ENCODE data around the gene TAS2R10. TPM values are rescaled to one million over a fixed set of nuclear protein-coding genes. Genes with fewer than 3 reads are reported as not detected.

Gene TAS2R10
- polyA plus RNA-seq, 1 donor (not counting 4 experiments of a cell fraction or from before 2014, with no cell fraction given), result 0.22 TPM

- H3K36me3 ChIP-seq (ENCODE audit: control insufficient read depth in 2 of 2, extremely low read depth in 1 of 2, insufficient read depth in 2 of 2, low read length in 2 of 2), result no peaks in the 10 kb centered on the region
- no peak overlapping the region for H3K9ac ChIP-seq (ENCODE audit: control insufficient read depth, extremely low read depth, insufficient read depth, low read length)
- no peaks in the 10 kb centered on the region for H3K79me2 ChIP-seq (ENCODE audit: control insufficient read depth, insufficient read depth, low read length)
- DNase-seq (ENCODE audit: low read depth, low spot score) (no peak), FAIRE-seq (no peak)
- H3K9me1 ChIP-seq (ENCODE audit: control insufficient read depth, extremely low read depth, insufficient read depth, low read length), result no peaks in the 10 kb centered on the region
- TF ChIP-seq EZH2 (IDR thresholded peaks at IDR 0.05; ENCODE audit: low read length) (no peak), CTCF (optimal IDR thresholded peaks at IDR 0.05 in 1 of 3, IDR thresholded peaks at IDR 0.05 in 1 of 3, conservative IDR thresholded peaks at IDR 0.05 in 1 of 3; ENCODE audit: extremely low read depth in 1 of 3, insufficient read depth in 2 of 3, low read length in 3 of 3) (peak; percentile 13 to 50 (median 22))
- no peaks in the 10 kb centered on the region for H3K27me3 ChIP-seq (ENCODE audit: control insufficient read depth, extremely low read depth, insufficient read depth, low read length)
- no peaks in the 10 kb centered on the region for H3K9me3 ChIP-seq (ENCODE audit: control insufficient read depth, low read depth, low read length)
- no peaks in the 10 kb centered on the region for H3K4me1 ChIP-seq (ENCODE audit: control insufficient read depth, extremely low read depth, insufficient read depth, low read length)
- H3K4me3 ChIP-seq (ENCODE audit: control insufficient read depth in 2 of 3, extremely low read depth in 1 of 3, insufficient read depth in 2 of 3, low read depth in 1 of 3, low read length in 3 of 3), result no peak overlapping the region
- dilution Hi-C loops (cut with MboI; ENCODE audit: extremely low pct_ligation_motif_present, low sequenced_read_pairs), result no loop called here
- H4K20me1 ChIP-seq (ENCODE audit: control insufficient read depth, extremely low read depth, insufficient read depth, low read length), result no peaks in the 10 kb centered on the region
- H3K27ac ChIP-seq (ENCODE audit: control insufficient read depth, insufficient read depth, low read length), result no peak overlapping the region
- no peak overlapping the region for H2AFZ ChIP-seq (ENCODE audit: control insufficient read depth, low read length)
- H3K4me2 ChIP-seq (ENCODE audit: control insufficient read depth, extremely low read depth, insufficient read depth, low read depth, low read length), result no peak overlapping the region
These were observed 41.2 kb upstream of the TAS2R10 start for GRCh38 chr12:10867381-10867780.

GRCh38 chr12:10863512-10864218 lies 37.5 kb upstream of the TAS2R10 start:
- Histone ChIP-seq H3K79me2 (ENCODE audit: control insufficient read depth, insufficient read depth, low read length) (no peaks in the 10 kb centered on the region), H4K20me1 (ENCODE audit: control insufficient read depth, extremely low read depth, insufficient read depth, low read length) (no peaks in the 10 kb centered on the region), H2AFZ (ENCODE audit: control insufficient read depth, low read length) (no peak overlapping the region), H3K36me3 (ENCODE audit: control insufficient read depth in 2 of 2, extremely low read depth in 1 of 2, insufficient read depth in 2 of 2, low read length in 2 of 2) (peaks cover 0 to under 1% of the 10 kb centered on the region in 2 experiments), H3K27ac (ENCODE audit: control insufficient read depth, insufficient read depth, low read length) (no peak overlapping the region), H3K27me3 (ENCODE audit: control insufficient read depth, extremely low read depth, insufficient read depth, low read length) (no peaks in the 10 kb centered on the region), H3K9ac (ENCODE audit: control insufficient read depth, extremely low read depth, insufficient read depth, low read length) (no peak overlapping the region), H3K4me2 (ENCODE audit: control insufficient read depth, extremely low read depth, insufficient read depth, low read depth, low read length) (no peak overlapping the region), H3K4me3 (ENCODE audit: control insufficient read depth in 2 of 3, extremely low read depth in 1 of 3, insufficient read depth in 2 of 3, low read depth in 1 of 3, low read length in 3 of 3) (no peak overlapping the region), H3K9me1 (ENCODE audit: control insufficient read depth, extremely low read depth, insufficient read depth, low read length) (no peaks in the 10 kb centered on the region), H3K9me3 (ENCODE audit: control insufficient read depth, low read depth, low read length) (no peaks in the 10 kb centered on the region), H3K4me1 (ENCODE audit: control insufficient read depth, extremely low read depth, insufficient read depth, low read length) (no peaks in the 10 kb centered on the region)
- dilution Hi-C loops (cut with MboI; ENCODE audit: extremely low pct_ligation_motif_present, low sequenced_read_pairs), result no loop called here
- DNase-seq (ENCODE audit: low read depth, low spot score) (no peak), FAIRE-seq (no peak)
- TF ChIP-seq CTCF (optimal IDR thresholded peaks at IDR 0.05 in 1 of 3, IDR thresholded peaks at IDR 0.05 in 1 of 3, conservative IDR thresholded peaks at IDR 0.05 in 1 of 3; ENCODE audit: extremely low read depth in 1 of 3, insufficient read depth in 2 of 3, low read length in 3 of 3) (no peak), EZH2 (IDR thresholded peaks at IDR 0.05; ENCODE audit: low read length) (no peak)

Measured in keratinocyte (primary cell).